AG04449 (cell line): ENCODE results near the gene CDON.
A peak's percentile ranks its signal among the peaks of the same experiment; 100 is the strongest.
"Not testable (repeated sequence)": the region's sequence is repeated elsewhere in the genome, so short reads cannot be mapped to it uniquely, and the experiment has no call there.

Source experiments
- CTCF ChIA-PET: fragments of 350-600 bp; formaldehyde crosslinking; extraction: SDS; loops from one replicate; lab custom pipeline; 2021; ENCODE audit warnings: antibody characterized with exemption; lab: Yijun Ruan, JAX
- POLR2A ChIA-PET: fragments of 400-600, 350-600 bp; formaldehyde crosslinking; extraction: SDS; loops from one replicate; lab custom pipeline; 2020; ENCODE audit warnings: antibody characterized with exemption, inconsistent platforms; lab: Yijun Ruan, JAX
- DNase-seq: peaks from one replicate; pipeline ENCODE4 v3.0.0-alpha.2; 2010; ENCODE audit warnings: low read depth, low spot score
- H3K4me3 ChIP-seq: 2 replicates; pipeline ENCODE4 v1.5.1; 2011; ENCODE audit warnings: low read depth, mild to moderate bottlenecking, control low read depth, low read length
- TF ChIP-seq, protein P1 (sequence below): IDR thresholded peaks from one replicate; pipeline ENCODE4 v1.5.1; 2011; ENCODE audit warnings: mild to moderate bottlenecking, moderate library complexity, low read length, control low read depth, inconsistent platforms; ENCODE audit not compliant: insufficient read depth; ENCODE audit errors: missing control alignments

The CDON gene

DNA sequence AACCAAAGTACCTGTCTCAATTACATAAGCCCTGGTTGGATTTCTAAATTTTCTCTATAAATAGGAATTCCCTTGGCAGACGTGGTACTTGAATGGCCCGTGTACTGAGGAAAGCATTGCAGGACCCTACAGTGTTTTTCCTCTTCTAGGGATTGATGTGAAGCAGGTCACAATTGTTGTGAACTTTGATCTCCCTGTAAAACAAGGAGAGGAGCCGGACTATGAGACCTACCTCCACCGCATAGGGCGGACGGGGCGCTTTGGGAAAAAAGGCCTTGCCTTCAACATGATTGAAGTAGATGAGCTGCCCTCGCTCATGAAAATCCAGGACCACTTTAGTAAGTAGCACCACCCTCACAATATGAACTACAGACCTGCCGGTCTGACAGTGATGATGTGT lies 141.6 kb downstream of the CDON start:
- ChIA-PET POLR2A (no interaction called here), CTCF (interaction anchor here (0.7 to 12.7 kb wide), 8 partner anchors 9 to 277 kb away, joined by 3 to 293 read pairs (median 7); no protein-coding TSS in a partner anchor)
- TF ChIP-seq, protein P1, sequence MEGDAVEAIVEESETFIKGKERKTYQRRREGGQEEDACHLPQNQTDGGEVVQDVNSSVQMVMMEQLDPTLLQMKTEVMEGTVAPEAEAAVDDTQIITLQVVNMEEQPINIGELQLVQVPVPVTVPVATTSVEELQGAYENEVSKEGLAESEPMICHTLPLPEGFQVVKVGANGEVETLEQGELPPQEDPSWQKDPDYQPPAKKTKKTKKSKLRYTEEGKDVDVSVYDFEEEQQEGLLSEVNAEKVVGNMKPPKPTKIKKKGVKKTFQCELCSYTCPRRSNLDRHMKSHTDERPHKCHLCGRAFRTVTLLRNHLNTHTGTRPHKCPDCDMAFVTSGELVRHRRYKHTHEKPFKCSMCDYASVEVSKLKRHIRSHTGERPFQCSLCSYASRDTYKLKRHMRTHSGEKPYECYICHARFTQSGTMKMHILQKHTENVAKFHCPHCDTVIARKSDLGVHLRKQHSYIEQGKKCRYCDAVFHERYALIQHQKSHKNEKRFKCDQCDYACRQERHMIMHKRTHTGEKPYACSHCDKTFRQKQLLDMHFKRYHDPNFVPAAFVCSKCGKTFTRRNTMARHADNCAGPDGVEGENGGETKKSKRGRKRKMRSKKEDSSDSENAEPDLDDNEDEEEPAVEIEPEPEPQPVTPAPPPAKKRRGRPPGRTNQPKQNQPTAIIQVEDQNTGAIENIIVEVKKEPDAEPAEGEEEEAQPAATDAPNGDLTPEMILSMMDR: no peak
- H3K4me3 ChIP-seq: no peak overlapping the region
- DNase-seq: no peak

DNA sequence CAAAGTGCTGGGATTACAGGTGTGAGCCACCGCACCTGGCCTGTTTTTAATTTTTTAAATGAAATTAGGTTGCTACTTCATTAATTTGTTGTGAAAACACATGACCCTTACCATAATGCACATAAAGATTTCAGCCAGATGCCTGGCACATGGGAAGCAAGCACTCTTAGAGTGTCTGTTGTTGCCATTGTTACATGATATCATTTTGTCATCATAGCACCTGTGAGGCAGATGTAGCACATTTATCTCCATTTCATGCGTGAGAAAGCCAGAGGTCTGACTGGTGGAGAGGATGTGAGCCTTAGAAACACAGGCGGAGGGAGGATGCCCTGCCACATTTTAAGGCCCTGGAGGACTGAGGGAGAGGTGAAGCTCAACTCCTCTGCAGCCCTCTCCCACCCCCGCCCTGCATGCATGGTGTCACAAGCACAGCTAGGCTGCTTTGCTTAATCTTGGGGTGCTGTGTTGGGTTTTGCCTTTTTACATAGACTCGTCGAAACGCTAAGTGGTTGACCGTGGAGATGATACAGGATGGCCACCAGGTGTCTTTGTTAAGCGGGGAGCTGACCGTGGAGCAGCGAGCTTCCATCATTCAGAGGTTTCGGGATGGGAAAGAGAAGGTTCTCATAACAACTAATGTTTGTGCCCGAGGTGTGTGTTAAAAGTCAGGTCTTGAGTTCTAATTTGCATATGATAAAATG lies 144.4 kb downstream of the CDON start:
- CTCF ChIA-PET: interaction anchor here (0.8 to 4.1 kb wide), 5 partner anchors 10 to 303 kb away, joined by 3 to 83 read pairs (median 4); partner anchors contain the start of genes DDX25 and PUS3

DNA sequence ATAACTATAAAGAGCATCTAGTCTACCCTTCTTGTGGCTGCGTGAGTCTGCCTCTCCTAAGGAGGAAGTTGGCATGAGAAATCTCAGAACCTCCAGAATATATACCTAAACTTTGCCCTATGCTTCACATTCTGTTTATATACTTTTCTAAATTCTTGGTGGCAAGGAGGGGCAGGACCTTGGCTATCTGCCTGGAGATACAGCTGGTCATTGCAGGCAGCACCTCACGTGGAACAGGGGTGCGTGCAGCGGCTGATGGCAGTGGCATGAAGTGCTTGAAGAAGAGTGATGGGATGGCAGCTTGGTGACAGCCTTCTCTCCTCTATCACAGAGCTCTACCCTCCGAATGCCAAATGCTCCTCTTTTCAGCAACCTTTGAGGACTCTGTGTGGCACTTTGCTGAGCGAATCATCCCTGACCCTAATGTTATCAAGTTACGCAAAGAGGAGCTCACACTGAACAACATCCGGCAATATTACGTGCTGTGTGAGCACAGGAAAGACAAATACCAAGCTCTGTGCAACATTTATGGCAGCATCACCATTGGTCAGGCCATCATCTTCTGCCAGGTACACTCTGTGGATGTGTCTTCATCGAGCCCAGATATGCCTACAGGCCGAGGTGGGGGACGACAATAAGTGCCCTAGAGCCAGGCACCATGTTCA lies 145.9 kb downstream of the CDON start:
- ChIA-PET POLR2A (interaction anchor here (0.5 kb wide), 1 partner anchor 14 kb away, joined by 4 read pairs; the partner anchor contains the start of gene PUS3), CTCF (interaction anchor here (1.1 to 4.1 kb wide), 2 partner anchors 277 to 305 kb away, joined by 4 to 83 read pairs; no protein-coding TSS in a partner anchor)
- no peak overlapping the region for H3K4me3 ChIP-seq
- TF ChIP-seq, protein P1: no peak
- no peak for DNase-seq

More for the DNA sequence above, 144.4 kb downstream of the CDON start:
- POLR2A ChIA-PET: no interaction called here
- H3K4me3 ChIP-seq: no peak overlapping the region
- TF ChIP-seq, protein P1: peak; percentile 1
- no peak for DNase-seq

DNA sequence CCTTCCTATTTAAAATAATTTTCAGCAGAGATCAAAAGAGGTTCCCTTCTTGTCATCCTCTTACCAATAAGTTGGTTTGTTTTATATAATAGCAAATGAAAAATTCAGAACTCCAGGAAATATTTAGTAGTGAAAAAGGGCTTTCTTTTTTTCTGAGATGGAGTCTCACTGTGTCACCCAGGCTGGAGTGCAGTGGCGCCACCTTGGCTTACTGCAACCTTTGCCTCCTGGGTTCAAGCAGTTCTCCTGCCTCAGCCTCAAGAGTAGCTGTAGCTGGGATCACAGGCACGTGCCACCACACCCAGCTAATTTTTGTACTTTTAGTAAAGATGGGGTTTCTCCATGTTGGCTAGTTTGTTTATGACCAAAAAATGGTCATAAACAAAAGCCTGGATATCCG lies 148.1 kb downstream of the CDON start:
- DNase-seq, POLR2A ChIA-PET, H3K4me3 ChIP-seq: not testable (repeated sequence)
- CTCF ChIA-PET: interaction anchor here (1.2 kb wide), 1 partner anchor 11 kb away, joined by 4 read pairs; no protein-coding TSS in a partner anchor

DNA sequence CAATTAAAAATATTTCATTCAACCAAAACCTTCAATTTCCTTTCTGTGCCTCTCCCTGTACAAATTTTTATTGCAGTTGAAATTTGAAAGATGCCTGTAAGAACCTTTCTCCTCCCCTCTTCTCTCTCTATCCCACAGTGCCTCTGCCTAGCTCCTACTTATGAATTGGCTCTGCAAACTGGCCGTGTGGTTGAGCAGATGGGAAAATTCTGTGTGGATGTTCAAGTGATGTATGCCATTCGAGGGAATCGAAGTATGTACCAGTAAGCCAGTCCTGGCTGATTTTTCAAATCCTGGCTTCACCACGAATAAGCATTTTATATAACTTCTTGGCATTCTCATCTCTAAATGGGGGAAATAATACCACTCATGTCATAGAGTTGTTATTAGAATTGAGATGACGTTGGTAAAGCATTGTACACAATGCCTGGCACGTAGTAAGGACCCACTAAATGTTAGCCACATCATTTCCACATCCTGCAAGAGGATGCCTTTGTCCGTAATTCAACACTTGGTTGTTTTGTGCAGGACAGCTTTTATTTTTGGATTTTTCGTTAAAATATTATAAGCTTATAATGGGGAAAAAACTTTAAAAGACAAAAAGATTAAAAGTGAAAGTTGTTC lies 152.3 kb downstream of the CDON start:
- TF ChIP-seq, protein P1: no peak
- ChIA-PET POLR2A (no interaction called here), CTCF (interaction anchor here (1.6 to 3.0 kb wide), 3 partner anchors 9 to 283 kb away, joined by 3 to 15 read pairs (median 7); no protein-coding TSS in a partner anchor)
- DNase-seq: no peak
- H3K4me3 ChIP-seq: no peak overlapping the region
